NCI-H2081 (cell line): Measurements from ENCODE around the gene UBAC2.

Source experiments
- DNase-seq, 2 experiments: peaks; one replicate each; lab custom pipeline; 2025; lab: John Stamatoyannopoulos, UW

UBAC2 gene

DNA sequence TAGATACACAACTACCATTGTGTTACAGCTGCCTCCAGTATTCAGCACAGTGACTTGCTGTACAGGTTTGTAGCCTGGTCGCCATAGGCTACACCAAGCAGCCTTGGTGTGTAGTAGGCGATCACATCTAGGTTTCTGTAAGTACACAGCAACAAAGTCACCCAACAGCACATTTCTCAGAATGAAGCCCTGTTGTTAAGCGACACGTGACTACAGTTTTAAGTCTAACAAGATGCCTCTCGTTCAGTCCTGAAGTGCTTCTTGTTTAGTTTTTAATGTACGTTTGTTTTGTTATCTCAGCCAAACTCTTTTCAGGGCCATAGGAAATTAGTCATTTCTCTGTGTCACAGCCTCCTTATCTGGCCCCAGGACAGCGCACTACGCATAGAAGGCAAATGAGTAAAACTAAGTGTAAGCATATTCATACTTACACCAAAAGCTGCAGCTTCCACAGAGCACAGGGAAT, 156.5 kb downstream of the UBAC2 start:
- no peak for DNase-seq

DNA sequence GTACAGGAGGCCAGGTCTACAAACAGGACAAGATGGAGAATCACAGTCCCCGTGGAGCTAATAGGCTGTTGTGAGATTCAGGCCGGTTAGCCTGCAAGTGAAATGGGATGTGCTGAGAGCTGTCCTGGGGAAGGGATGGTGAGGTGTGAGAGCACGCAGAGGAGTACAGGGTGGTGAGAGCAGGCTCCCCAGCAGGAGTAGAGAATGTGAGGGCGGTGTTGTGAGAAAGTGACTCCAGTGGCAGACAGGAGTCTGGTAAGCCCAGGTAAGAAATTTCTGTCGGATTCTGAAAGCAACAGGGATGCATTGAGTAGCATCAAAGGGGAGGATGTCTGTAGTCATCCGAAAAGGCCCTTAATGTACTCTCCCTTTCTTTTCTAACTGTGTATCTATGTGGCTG, 157.3 kb downstream of the UBAC2 start:
- DNase-seq = no peak

DNA sequence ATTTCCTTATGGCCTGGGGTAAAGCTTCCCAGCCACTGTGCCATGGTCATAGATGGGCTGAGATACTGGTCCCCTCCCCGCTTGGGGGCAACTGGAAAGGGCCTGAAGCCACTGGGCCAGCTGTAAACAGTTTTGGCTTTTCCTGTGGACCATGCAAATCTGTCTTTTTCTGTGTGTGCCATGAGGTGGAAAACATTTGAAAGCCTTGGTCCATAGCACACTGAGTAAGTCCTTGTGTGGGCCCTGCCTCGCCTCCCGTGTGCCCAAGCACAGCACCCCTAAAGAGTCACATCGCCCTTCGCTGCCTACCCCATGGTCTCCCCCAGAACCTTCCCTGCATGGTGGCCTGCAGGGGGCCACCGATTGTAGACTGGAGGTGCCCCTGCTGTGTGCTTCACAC, 158.9 kb downstream of the UBAC2 start:
- DNase-seq = no peak

DNA sequence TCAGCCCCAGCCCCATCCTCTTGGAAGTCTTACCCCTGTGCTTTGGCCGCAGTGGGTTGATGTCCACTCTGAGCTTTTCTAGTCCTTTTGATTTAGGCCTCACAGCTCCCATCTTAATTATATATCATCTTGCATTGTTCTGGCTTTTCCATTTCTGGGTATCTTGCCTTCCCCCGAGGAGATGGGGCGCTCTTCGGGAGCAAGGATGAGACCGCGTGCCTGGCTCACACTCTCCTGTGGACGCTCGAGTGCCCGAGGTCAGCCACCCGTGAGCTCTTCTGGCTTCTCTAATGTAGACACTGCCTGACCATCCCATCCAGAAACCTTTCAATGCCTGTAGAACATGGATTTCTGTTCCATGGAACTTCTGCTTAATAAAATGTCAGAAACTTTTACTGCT, 160.0 kb downstream of the UBAC2 start:
- no peak for DNase-seq

DNA sequence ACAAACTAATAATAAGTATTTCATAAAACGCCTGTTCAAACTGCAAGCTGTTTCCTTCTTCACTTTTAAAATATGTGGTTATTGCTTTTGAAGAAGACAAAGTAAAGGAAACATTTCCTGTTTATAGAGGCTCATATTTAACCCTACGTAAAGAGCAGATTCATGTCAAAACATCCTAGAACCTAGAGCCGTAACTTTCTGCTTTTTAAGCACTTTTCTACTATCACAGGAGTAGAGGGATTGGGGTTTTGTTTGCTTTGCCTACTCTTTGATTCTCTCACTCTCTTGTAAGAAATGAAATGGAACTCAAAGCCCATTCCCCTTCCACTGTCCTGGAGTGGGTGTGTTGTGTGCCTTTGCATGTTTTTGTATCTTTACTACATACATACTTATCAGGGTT, 160.5 kb downstream of the UBAC2 start:
- no peak for DNase-seq

DNA sequence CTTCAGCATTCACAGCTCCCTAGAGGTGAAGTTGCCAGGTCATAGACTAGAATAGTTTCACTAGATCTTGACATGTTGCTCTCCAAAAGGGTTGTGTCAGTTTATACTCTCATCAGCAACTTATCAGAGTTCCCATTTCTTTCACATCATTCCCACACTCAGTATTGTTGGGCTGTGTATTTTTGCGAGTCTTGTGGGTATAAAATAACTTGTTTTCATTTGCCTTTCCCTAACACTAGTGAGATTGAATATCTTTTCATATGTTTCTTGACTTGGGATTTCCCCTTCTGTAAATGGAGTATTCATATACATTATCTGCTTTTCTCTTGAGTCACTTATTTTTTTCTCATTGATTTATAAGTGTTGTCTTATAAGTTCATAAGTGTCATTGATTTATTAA, 161.7 kb downstream of the UBAC2 start:
- no peak for DNase-seq

DNA sequence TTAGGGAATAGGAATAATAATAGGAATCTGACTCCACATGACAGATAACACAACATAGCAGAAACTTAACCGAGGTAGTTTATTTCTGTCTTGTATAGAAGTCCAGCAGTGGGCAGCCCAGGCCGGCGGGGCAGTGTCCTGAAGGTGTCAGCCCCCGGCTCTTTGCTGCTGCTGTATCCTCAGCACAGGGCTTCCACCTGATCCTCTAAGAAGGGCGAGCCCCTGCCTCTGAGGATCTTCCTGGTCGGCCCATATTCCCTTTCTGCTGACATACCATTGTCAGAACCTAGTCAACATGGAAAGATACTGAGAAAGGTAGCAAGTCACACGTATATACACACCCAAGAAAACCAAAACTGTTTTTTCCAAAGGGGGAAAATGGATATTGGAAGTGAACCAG, 162.7 kb downstream of the UBAC2 start:
- no peak for DNase-seq

DNA sequence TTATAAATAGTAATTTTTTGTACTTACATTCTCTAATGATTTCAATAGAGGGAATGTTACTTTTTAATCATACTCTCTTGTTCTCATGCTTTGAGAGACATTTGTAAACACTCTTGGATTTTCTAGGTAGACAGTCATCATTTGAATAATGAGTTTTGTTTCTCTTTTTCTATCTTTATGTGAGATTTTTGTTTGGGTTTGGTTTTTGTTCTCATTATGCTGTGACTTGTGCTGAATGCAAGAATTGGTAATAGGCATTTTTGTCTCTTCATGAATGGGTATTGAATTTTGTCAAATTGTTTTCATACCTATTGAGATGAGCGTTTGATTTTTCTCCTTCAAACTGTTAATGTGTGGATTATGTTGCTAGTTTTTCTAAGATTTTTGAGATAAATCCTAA, 163.3 kb downstream of the UBAC2 start:
- DNase-seq = no peak

DNA sequence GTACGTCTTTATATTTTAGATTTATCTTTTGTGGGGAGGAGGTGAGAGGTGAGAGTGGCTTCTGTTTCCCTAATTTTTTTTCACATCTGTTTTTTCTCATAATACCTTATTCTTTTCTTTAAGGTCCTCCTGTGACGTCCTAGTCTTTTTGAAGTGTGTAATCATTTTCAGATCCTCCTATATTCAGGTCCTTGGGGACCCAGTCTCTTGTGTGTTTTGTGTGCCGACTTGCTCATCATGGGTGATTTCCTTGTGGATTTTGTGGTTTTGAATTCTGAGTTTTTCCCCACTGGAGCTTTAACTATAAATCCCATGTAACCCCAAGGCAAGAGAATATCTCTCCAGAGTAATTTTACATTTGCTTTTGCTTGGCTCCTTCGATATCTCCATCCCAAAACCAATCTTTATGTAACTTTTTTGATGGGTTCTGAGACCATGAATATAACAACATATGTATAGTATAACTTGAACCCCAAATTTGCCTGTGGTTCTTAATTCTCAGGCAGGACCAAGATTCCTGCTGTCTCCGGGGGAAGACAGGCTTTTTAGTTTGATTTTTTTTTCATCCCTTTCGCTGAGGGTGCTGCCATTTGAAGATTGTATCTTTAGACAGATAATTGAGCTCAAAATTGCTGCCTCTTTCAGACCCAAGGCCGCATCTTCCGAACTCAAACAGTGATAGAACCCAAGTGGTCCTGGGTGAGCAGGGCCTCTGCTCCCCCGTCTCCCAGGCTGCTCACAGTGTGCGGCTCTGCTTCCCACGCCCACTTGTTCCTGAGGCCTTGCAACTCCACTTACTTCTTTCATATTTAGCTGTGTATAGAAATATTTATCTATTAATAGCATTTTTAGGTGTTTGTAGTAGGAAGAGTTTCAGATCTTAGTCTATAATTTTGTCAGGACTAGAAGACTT, 165.7 kb downstream of the UBAC2 start:
- DNase-seq = no peak

DNA sequence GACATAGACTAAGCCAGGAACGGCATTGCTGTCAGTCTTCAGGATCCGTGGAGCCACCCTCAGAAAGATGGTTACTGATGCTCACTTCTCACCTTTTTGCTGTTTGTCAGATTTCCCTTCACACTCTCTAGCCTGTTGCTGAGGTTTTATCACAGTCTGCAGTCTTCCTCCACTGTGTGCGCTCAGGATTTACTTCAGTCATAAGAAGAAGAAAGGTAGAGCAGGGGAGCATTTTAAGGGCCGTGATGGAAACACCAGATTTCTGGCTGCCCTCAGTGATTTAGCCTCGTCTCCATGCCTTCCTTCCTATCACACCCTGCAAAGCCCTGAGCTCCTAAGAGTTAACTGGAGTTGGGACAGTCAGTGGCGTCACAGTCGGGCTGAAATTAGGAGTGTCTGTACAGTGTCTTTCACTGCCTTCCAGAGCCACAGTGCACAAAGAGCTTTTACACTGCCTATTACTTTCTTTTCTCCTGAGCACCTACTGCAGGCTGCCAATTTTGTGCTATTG, 166.5 kb downstream of the UBAC2 start:
- no peak for DNase-seq

DNA sequence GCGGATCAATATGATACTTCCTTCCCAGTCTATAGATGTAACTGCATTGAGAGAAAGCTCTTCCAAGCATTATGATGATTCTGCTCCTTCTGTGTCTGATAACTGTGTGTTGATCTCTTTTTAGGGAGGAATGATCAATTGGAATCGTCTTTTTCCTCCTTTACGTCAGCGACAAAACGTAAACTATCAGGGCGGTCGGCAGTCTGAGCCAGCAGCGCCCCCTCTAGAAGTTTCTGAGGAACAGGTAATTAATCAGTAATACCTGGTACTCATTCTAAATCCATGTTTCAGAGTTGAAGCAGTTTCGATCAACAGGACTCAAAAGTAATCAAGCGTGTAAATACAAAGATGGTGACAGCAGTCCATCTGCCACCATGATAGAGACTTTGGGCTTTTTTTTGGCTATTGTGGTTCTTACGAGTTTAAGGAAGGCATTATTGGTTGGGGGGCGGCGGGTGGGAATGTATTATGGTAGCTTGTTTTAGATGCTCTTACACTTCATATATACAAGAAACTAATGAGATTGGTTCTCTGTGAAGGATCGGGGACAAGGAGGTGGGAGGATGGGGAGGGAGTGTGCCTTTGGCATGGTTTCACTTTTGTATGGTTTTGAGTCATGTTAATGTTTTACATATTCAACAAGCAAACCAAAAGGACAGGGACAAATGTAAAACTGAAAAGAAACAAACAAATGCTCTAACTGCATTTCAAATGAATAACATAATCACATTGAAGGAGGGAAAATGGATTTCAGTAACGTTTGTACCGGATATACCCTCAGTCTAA, 167.2 kb downstream of the UBAC2 start:
- DNase-seq = no peak

DNA sequence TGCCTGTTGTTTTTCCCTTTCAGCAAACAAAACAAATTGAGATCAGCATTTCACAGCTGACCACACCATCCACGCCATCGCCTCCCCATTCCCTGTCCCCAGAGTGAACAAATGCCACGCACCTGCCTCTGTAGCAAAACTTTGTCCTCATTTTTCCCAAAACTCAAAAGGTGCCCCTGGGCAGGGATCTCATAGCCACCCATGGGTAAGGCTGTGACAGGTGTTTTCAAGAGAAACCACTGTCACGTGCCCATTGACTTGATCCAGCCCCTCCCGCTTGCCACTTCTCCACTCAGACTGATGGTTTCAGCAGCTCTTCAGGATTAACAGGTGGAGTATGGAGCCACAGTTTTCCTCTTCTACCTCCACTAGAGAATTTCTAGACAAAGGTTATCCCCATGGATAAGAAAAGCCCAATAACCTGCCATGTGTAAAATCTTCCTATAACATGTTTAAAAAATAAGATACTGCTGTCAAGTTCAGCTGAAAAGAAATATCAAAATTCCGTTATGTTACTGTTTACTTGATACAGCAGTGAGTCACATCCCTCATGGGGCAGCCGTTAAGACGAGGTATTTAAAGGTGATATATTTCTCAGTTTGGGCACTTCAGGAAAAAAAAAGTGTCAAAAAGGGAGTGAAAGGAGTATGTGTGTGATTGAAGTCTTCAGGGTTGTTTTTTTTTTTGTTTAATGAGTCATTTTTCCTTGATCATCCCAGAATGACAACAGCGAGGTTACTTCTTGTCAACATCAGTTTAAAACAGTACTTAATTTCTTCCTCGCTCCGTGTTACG, 170.0 kb downstream of the UBAC2 start:
- DNase-seq = no peak

DNA sequence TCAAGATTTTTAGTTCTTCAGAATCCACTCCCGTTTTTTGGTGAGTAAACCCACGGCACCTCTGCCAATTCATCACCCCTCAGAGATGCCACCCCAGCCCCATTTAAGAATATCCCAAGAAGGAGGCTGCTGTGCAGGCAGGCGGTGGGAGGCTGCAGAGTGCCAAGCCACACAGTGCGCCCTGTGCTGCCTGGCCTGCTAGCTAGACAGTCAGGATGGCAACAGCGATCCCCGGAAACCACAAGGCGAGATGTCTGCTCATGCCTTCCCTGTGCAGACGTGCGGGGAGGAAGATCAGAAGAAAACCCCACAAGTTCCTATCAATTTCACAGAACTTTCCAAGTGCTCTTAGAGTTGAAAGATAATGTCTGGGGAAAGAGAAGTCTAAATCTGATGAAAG, 171.3 kb downstream of the UBAC2 start:
- no peak for DNase-seq

DNA sequence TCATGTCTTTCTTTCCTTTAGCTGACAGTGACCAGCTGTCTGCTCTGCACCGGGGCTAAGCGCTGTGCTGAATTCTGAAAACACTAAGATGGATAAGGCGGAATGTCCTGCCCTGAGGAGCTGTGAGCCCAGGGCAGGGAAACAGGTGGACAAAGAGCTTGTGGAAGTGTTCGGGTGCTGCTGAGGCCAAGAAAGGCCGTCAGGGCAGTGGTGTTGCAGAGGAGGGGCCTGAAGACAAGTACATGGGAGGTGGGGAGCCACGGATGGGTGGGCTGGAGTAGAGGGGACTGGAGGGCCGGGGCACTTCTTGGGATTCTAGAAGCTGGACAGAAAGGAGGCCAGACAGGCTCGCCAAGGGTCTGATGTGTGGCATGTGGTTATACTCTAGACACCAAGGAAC, 172.8 kb downstream of the UBAC2 start:
- no peak for DNase-seq

DNA sequence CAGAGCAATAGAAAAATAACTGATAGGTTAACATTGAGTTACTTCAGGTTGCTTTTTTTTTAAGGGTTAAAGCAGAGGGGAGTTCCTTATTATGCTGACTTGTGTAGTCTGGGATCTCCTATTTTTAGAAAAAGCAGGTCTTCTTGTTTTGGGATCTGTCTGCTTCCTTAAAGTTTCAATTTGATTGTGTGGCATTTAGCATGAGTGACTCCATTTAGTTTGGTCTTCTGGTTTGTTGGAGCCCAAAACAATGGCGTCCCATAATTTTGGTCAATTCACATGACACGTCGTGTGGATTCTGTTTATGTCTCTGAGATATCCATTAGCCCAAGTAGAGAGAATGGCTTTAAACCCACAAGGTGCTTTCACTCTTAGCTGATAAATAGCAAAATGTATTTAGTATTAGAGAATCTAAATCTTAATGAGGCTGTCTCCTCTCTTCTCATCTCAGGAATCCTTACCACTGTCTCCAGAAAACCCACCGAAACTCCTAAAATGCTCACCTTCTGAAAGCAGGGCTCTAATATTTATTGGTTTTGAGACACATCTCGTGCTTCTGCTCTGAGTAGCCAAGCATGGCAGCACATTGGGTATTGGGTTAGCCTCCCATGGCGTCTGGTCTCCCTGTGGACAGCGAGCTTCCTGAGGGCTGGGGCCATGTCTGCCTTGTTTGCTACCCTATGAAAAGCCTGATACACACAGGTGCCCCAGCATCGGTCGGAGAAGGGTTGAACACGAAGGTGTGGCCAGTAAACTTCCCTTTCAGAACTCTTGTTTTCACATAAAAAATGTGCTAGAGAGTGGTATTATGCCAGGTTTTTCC, 173.7 kb downstream of the UBAC2 start:
- no peak for DNase-seq

DNA sequence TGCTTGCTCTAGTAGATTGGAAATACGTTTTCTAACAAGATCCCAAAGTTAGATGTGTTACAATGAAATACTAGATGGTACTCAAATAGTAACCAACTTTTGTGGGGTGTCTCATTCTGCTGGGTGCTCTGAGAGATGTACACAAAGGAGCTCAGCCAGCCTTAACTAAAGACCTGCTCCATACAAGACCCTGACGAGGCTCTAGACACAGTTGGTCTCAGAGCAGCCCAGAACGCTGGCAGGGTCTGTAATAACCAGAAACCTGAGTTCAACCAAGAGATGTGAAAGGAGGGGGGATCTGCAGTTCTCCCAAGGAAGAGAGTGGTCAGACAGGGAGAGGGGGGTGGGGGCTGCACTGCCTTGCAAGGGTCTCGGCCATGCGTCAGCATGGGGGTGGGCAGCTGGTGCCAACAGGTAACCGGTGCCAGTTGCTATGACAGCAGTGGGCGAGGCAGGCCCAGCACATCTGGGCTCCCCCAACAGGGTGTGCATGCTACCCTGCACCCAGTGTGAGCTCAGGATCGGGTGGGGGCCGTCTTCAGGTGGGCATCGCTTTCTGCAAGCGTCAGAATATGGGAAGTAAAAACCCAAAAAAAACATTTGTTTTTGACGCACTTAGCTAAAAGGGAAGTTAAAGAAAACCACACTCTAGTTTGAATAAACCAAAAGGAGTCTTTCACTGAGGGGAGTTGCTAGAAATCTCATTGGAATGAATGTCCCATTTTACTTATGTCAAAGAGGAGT, 174.5 kb downstream of the UBAC2 start:
- DNase-seq = no peak

DNA sequence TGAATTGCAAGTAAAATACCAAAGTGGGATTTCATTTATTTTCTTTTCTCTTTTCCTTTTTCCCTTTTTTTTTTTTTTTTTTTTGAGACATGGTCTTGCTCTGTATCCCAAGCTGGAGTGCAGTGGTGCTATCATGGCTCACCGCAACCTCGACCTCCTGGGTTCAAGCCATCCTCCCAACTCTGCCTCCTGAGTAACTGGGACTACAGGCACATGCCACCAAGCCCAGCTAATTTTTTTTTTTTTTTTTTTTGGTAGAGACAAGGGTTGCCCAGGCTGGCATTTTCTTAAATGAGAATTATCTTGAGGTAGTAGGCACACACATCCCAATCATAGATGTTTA, 175.1 kb downstream of the UBAC2 start:
- no peak for DNase-seq

DNA sequence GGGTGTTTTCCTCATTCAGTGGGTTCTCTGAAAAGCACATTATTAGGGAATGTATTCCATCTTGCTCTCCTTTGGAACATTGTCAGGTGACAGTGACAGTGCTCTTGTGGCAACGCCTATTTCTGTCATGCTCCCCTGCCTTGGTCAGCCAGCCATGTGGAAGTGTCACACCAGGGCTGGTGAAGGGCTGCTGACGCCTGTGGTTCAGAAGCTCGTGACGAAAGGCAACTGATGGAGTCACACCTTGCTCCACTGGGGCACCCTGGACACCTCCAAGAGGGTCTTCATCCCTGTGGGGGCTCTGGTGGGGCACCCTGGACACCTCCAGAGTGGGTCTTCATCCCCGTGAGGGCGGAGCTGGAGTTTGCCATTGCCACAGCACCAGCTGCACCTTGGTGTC, 175.5 kb downstream of the UBAC2 start:
- DNase-seq = no peak

DNA sequence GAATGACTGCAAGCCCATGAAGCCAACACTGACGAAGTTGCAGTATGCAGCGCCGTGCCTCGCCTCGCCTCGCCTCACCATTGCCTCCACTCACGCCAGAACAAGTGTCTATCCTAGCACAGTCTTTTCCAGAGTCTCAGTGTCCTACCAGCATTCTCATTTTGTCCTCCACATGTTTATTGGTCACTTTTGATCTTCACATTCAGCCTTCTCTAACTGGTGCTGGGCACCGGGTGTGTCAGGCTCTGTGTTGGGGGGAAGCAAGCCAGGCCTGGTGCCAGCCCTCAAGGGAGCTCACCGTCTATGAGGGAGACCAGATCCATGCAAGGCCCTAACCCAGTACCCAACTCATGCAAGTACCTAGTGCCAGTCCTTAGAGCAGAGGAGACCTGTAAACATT, 176.3 kb downstream of the UBAC2 start:
- DNase-seq = no peak

DNA sequence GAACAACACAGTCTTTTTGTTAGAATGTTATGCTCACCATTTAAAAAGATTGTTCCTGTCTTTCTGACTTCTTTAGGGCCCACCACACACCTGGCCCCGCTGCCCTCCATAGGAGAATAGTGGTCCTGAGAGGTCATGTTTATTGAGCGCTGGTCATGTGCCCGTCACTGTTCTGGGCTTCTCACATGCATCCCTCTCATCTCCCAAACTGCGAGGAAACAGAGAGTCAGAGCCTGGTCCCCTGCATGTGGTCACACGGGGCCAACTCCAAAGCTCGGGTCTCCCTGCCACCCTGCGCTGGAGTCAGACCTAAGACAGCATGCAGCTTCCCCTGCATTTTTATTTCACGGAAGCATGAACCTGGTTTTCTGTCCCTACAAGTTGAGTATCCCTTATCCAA, 177.0 kb downstream of the UBAC2 start:
- DNase-seq = no peak
